Trophoblast cell (in vitro differentiated cells and primary cell): ENCODE results near the gene ALKBH4.
A peak's percentile ranks its signal among the peaks of the same experiment; 100 is the strongest.

Experiments used
- DNase-seq, 2 donors: peaks; one replicate each; pipeline ENCODE4 v3.0.0-alpha.2; 2016
- H2AFZ ChIP-seq: 2 replicates; pipeline ENCODE4 v1.6.1; 2013; ENCODE audit warnings: low read length, moderate library complexity, mild to moderate bottlenecking; ENCODE audit not compliant: insufficient read depth, poor library complexity
- H2AK5ac ChIP-seq: 2 replicates; pipeline ENCODE4 v1.6.1; 2013; ENCODE audit warnings: mild to moderate bottlenecking, low read length
- H2BK120ac ChIP-seq: 2 replicates; pipeline ENCODE4 v1.6.1; 2013; ENCODE audit warnings: low read length, mild to moderate bottlenecking, moderate library complexity; ENCODE audit not compliant: insufficient read depth, poor library complexity
- H2BK12ac ChIP-seq: 2 replicates; pipeline ENCODE4 v1.6.1; 2013; ENCODE audit warnings: mild to moderate bottlenecking, low read length, moderate library complexity
- H2BK5ac ChIP-seq: 2 replicates; pipeline ENCODE4 v1.6.1; 2013; ENCODE audit warnings: low read length, low read depth, moderate library complexity, mild to moderate bottlenecking; ENCODE audit not compliant: poor library complexity
- H3K14ac ChIP-seq: 2 replicates; pipeline ENCODE4 v1.6.1; 2013; ENCODE audit warnings: mild to moderate bottlenecking, low read length
- H3K18ac ChIP-seq: 2 replicates; pipeline ENCODE4 v1.6.1; 2013; ENCODE audit warnings: mild to moderate bottlenecking, low read length
- H3K23ac ChIP-seq: 2 replicates; pipeline ENCODE4 v1.6.1; 2013; ENCODE audit warnings: low read length
- H3K27ac ChIP-seq: 2 replicates; pipeline ENCODE4 v1.5.1; 2013; ENCODE audit warnings: low read depth, mild to moderate bottlenecking, inconsistent platforms, low read length, moderate library complexity
- H3K27me3 ChIP-seq: 2 replicates; pipeline ENCODE4 v1.6.1; 2013; ENCODE audit warnings: inconsistent platforms, mild to moderate bottlenecking, low read length, moderate library complexity; ENCODE audit not compliant: insufficient read depth
- H3K36me3 ChIP-seq, 2 experiments: 1 replicate in 1 of 2; 2 replicates in 1 of 2; pipeline ENCODE4 v1.6.1; 2013; ENCODE audit warnings: low read length in 2 of 2, mild to moderate bottlenecking in 2 of 2, moderate library complexity in 1 of 2; ENCODE audit not compliant: insufficient read depth in 2 of 2, control insufficient read depth in 1 of 2
- H3K4ac ChIP-seq: 2 replicates; pipeline ENCODE4 v1.6.1; 2013; ENCODE audit warnings: low read depth, mild to moderate bottlenecking, low read length, moderate library complexity
- H3K4me1 ChIP-seq, 2 experiments: 1 replicate in 1 of 2; 2 replicates in 1 of 2; pipeline ENCODE4 v1.6.1; 2013; ENCODE audit warnings: low read length in 2 of 2, mild to moderate bottlenecking in 2 of 2, moderate library complexity in 1 of 2; ENCODE audit not compliant: insufficient read depth in 2 of 2, control insufficient read depth in 1 of 2
- H3K4me2 ChIP-seq: 2 replicates; pipeline ENCODE4 v1.6.1; 2013; ENCODE audit warnings: inconsistent platforms, mild to moderate bottlenecking, low read length, moderate library complexity
- H3K4me3 ChIP-seq: 2 replicates; pipeline ENCODE4 v1.5.1; 2013; ENCODE audit warnings: mild to moderate bottlenecking, low read depth, low read length, inconsistent platforms
- H3K79me1 ChIP-seq: one replicate; pipeline ENCODE4 v1.6.1; 2013; ENCODE audit warnings: low read length
- H3K79me2 ChIP-seq: 2 replicates; pipeline ENCODE4 v1.6.1; 2013; ENCODE audit warnings: low read length, mild to moderate bottlenecking; ENCODE audit not compliant: control insufficient read depth, insufficient read depth, poor library complexity
- H3K9ac ChIP-seq: 2 replicates; pipeline ENCODE4 v1.6.1; 2013; ENCODE audit warnings: mild to moderate bottlenecking, low read length
- H3K9me3 ChIP-seq: 2 replicates; pipeline ENCODE4 v1.6.1; 2013; ENCODE audit warnings: low read depth, mild to moderate bottlenecking, control low read depth, inconsistent platforms, low read length; ENCODE audit not compliant: insufficient read depth
- H4K12ac ChIP-seq: 2 replicates; pipeline ENCODE4 v1.6.1; 2013; ENCODE audit warnings: low read depth, mild to moderate bottlenecking, low read length, moderate library complexity
- H4K8ac ChIP-seq: 2 replicates; pipeline ENCODE4 v1.6.1; 2013; ENCODE audit warnings: low read depth, mild to moderate bottlenecking, low read length, moderate library complexity
- H4K91ac ChIP-seq: one replicate; pipeline ENCODE4 v1.6.1; 2013; ENCODE audit warnings: low read depth, mild to moderate bottlenecking, low read length, moderate library complexity
- WGBS: extraction: QIAGEN DNeasy Blood & Tissue Kit; methylation state at CpG from one replicate; pipeline ENCODE4 v1.1.7; 2013; ENCODE audit warnings: missing lambda C conversion rate; ENCODE audit not compliant: insufficient read length, insufficient coverage; ENCODE audit errors: extremely low coverage; 5-methylcytosine and 5-hydroxymethylcytosine counted together

Gene ALKBH4

DNA sequence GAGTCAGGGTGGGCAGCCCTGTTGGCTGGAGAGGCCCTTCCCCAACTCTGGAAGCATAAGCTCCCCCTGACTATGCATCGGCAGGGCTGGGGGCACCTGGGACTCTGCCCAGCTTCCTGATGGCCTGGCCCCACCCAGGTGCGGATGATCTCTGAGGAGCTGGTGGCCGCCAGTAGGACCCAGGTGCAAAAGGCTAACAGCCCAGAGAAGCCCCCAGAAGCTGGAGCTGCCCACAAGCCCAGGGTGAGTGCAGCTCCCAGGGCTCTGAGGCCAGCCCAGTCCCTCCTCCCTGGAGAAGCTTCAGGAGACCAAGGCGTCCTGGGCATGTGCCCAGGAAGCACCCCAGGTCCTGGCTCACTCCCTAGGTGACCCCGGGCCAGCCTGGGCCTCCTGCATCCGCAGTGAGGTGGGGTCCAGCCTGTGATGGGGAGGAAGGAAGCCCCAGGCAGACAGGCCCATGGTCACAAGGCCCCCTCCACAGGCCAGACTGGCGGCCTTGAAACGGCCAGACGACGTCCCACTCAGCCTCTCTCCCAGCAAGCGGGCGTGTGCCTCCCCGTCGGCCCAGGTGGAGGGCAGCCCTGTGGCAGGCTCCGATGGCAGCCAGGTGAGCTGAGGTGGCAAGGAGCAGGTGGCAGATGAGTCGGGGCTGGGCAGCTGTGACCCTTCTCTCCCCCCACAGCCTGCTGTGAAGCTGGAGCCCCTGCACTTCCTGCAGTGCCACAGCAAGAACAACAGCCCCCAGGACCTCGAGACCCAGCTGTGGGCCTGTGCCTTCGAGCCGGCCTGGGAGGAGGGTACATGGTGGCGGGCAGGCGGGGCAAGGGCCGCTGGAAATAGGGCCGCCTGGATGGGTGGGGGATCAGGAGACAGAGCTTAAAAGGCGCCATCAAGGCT lies 3.2 kb upstream of the ALKBH4 start:
- Histone ChIP-seq H3K27me3 (no peaks in the 10 kb centered on the region), H4K91ac (no peak overlapping the region), H3K9ac (no peak overlapping the region), H3K79me1 (peaks cover 7% of the 10 kb centered on the region), H3K4me3 (no peak overlapping the region), H3K36me3 (peaks cover 38 to 49% of the 10 kb centered on the region in 2 experiments), H2BK12ac (no peak overlapping the region), H4K12ac (no peak overlapping the region), H3K79me2 (peaks cover 11% of the 10 kb centered on the region), H3K4me2 (no peak overlapping the region), H3K27ac (no peak overlapping the region), H3K23ac (no peak overlapping the region), H3K14ac (no peak overlapping the region), H2AK5ac (no peak overlapping the region), H2BK5ac (no peak overlapping the region), H2BK120ac (no peak overlapping the region), H3K4me1 (peaks cover 3 to 12% of the 10 kb centered on the region in 2 experiments), H2AFZ (no peak overlapping the region), H3K4ac (no peak overlapping the region), H3K9me3 (no peaks in the 10 kb centered on the region), H4K8ac (no peak overlapping the region), H3K18ac (no peak overlapping the region)
- no peak for DNase-seq
- no CpG with 5 or more reads among the region's 24 CpGs for WGBS

DNA sequence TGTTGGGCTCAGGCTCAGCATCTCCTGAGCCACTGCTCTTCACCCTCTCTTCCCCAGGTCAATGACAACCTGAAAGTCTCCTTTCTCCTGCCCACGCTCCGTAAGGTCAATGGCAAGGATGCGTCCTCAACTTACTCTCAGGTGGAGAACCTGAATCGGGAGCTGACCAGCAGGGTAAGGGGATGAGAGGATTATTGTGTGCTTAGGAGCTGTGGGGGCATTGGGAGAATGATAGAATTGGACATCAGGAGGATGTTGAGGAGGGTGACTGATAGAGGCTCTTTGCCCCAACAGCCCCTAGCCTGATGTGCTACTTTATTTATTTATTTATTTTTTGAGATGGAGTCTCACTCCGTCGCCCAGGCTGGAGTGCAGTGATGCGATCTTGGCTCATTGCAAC lies 1.4 kb upstream of the ALKBH4 start:
- Histone ChIP-seq H2BK12ac (no peak overlapping the region), H2AFZ (no peak overlapping the region), H2BK5ac (no peak overlapping the region), H4K12ac (no peak overlapping the region), H3K79me2 (peaks cover 11% of the 10 kb centered on the region), H3K4ac (no peak overlapping the region), H3K18ac (no peak overlapping the region), H4K91ac (no peak overlapping the region), H2AK5ac (no peak overlapping the region), H3K14ac (no peak overlapping the region), H3K27ac (no peak overlapping the region), H4K8ac (no peak overlapping the region), H3K9ac (no peak overlapping the region), H3K27me3 (no peaks in the 10 kb centered on the region), H3K23ac (no peak overlapping the region), H3K9me3 (no peaks in the 10 kb centered on the region), H2BK120ac (no peak overlapping the region), H3K4me2 (peak overlapping the region; percentile 69), H3K4me3 (no peak overlapping the region), H3K4me1 (peaks cover 3 to 12% of the 10 kb centered on the region in 2 experiments), H3K36me3 (peaks cover 29 to 34% of the 10 kb centered on the region in 2 experiments), H3K79me1 (peaks cover 7% of the 10 kb centered on the region)
- no CpG with 5 or more reads among the region's 7 CpGs for WGBS
- DNase-seq, result no peak

DNA sequence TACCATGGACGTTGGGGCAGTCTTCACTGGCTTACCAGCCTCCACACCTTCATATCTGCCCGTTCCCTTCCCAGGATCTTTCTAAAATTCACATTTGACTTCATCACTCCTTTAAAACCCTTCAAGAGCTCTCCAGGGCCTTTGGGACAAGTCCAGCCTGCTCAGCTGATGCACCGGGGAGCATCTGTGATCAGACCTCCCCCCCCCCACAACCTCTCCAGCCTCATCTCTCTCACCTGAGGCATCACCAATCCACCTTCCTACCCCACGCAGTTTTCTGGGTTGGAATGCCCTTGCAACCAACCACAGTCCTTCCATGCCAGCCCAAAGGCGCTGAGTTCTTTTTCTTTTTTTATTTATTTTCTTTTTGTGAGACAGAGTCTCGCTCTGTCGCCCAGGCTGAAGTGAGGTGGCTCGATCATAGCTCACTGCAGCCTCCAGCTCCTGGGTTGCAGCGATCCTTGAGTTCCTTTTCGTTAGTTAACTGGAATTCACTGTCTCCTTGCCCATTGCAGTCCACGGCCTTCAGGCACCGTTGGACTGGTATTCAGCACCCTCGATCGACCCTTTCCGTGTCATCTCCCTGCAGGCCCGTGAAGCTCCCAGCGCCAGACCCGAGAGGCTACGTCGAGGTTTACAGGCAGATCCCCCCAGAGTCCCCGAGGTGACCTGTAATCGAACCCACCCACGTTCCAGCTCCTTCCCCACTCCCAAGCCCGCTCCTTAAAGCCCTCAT lies 654 bp downstream of the ALKBH4 start:
- H2BK120ac ChIP-seq, result peak overlapping the region; percentile 60
- peak overlapping the region; percentile 93 for H3K4me3 ChIP-seq
- no peak overlapping the region for H2BK12ac ChIP-seq
- peak overlapping the region; percentile 69 for H3K4me2 ChIP-seq
- no peaks in the 10 kb centered on the region for H3K27me3 ChIP-seq
- H3K18ac ChIP-seq, result peak overlapping the region; percentile 62
- peak in 1 of 2 donors; percentile 26 for DNase-seq
- H2AFZ ChIP-seq, result peak overlapping the region; percentile 90
- H3K9ac ChIP-seq, result peak overlapping the region; percentile 90
- peak overlapping the region; percentile 92 for H3K14ac ChIP-seq
- peaks cover 3 to 12% of the 10 kb centered on the region in 2 experiments for H3K4me1 ChIP-seq
- peak overlapping the region; percentile 74 for H4K12ac ChIP-seq
- H3K36me3 ChIP-seq, result peaks cover 24 to 26% of the 10 kb centered on the region in 2 experiments
- no CpG with 5 or more reads among the region's 24 CpGs for WGBS
- peak overlapping the region; percentile 61 for H2AK5ac ChIP-seq
- no peak overlapping the region for H3K27ac ChIP-seq
- H3K23ac ChIP-seq, result no peak overlapping the region
- H3K79me1 ChIP-seq, result peaks cover 7% of the 10 kb centered on the region
- H3K79me2 ChIP-seq, result peaks cover 11% of the 10 kb centered on the region
- H4K8ac ChIP-seq, result peak overlapping the region; percentile 100
- peak overlapping the region; percentile 95 for H4K91ac ChIP-seq
- peak overlapping the region; percentile 88 for H3K4ac ChIP-seq
- H3K9me3 ChIP-seq, result no peaks in the 10 kb centered on the region
- peak overlapping the region; percentile 35 for H2BK5ac ChIP-seq

DNA sequence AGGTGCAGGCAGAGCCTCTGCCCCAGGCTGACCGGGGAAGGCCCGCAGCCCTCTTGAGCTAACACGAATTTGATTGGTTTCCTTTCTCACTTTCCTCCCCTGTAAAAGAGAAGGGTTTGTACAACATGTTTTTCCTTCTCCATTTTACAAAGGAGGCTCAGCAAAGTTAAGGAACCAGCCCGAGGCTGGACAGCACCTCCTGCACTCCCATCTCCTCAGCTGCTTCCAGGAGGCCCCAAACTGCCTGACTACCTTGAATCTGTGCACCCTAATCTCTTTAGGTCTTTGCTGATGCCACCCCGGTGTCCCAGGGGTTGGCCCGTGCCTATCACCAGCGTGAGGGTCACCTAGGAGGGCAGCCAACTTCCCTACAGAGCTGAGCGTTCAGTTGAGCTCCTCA lies 4.2 kb downstream of the ALKBH4 start:
- DNase-seq, result no peak
- WGBS, result no CpG with 5 or more reads among the region's 8 CpGs
- no peak overlapping the region for H2AK5ac ChIP-seq

More for the DNA sequence above, 4.2 kb downstream of the ALKBH4 start:
- peaks cover 11% of the 10 kb centered on the region for H3K79me2 ChIP-seq
- no peak overlapping the region for H3K4me3 ChIP-seq
- H3K79me1 ChIP-seq, result peaks cover 7% of the 10 kb centered on the region
- no peak overlapping the region for H4K91ac ChIP-seq
- no peak overlapping the region for H4K12ac ChIP-seq
- H2AFZ ChIP-seq, result no peak overlapping the region
- no peak overlapping the region for H2BK12ac ChIP-seq
- H2BK120ac ChIP-seq, result no peak overlapping the region
- H4K8ac ChIP-seq, result no peak overlapping the region
- peaks cover 23 to 28% of the 10 kb centered on the region in 2 experiments for H3K36me3 ChIP-seq
- H3K18ac ChIP-seq, result no peak overlapping the region
- no peaks in the 10 kb centered on the region for H3K27me3 ChIP-seq
- H3K4me1 ChIP-seq, result peaks cover 0 to 5% of the 10 kb centered on the region in 2 experiments
- no peak overlapping the region for H3K4me2 ChIP-seq
- H2BK5ac ChIP-seq, result no peak overlapping the region
- no peak overlapping the region for H3K23ac ChIP-seq
- no peak overlapping the region for H3K27ac ChIP-seq
- H3K14ac ChIP-seq, result no peak overlapping the region
- H3K4ac ChIP-seq, result no peak overlapping the region
- H3K9ac ChIP-seq, result no peak overlapping the region
- no peaks in the 10 kb centered on the region for H3K9me3 ChIP-seq
